NCI-H2227 treated with DMSO at 0.1 percent for 48 hours (cell line): ENCODE data around the gene PTPN14.

Experiments used
- DNase-seq: peaks from one replicate; lab custom pipeline; 2025; lab: John Stamatoyannopoulos, UW

The PTPN14 gene

DNA sequence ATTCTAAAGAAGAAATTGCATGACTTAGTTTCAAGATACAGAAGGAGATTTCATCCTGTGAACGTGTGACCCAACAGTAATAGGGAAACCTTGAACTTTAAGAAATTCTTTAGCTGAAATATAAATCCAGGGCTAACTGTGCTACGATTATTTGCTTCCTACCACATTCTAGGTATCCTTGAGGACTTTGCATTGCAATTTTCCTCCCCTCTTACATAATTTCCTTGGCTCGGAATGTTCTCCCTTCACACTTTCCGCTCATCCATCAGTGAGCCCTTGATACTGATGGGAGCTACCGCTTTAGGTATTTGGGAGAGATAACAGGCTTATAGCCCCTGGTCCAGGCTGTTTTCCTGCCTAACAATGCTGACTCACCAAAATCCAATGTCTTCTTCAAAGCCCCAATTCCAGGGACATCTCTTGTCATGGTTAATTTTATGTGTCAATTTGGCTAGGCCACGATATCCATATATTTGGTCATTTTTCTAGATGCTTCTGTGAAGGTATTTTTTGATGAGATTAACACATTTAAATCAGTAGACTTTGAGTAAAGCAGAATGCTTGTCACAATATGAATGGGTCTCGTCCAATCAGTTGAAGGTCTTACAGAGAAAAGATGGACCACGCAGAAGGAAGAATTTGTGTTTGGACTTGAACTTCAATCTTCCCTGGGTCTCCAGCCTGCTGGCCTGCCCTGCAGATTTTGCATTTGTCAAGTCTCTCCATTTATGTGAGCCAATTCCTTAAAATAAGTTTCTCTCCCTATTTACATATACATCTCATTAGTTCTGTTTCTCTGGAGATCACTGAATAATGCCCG, 121.2 kb downstream of the PTPN14 start:
- no peak for DNase-seq

DNA sequence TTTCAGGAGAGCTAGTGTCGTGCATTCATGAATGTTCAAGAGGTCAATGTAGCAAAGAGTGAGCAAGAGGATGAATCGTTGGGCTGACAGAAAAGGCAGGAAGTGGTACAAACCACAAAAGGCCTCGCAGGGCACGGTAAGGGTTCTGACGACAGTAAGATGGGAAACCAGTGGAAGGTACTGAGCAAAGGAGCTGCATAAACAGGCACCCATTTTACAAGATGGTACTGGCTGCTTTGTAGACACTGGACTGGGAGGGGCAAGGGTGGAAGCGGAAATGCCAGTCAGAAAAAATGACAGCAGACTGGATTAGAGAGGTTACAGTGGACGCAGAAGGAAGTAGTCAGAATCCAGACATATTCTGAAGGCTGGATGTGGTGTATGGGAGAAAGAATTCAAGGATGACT, 123.5 kb downstream of the PTPN14 start:
- no peak for DNase-seq

DNA sequence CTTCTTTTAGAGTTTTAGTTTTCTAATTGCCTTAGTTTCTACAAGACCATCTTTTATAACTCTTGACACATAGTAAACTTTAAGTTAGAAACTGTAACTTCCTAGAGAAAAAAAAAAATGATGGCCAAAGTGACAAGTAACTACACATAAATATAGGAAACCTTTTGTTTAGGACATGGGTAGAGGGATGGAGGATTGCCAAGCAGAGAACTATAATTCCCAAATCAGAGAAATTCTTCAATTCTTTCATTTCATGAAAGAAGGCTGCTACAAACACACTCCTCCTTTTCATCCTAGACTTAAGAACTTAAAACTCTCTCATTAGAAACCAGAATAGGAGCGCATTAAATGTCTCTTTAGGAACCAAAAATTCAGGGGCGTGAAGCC, 125.0 kb downstream of the PTPN14 start:
- no peak for DNase-seq

GRCh38 chr1:214425716-214426425, 125.5 kb downstream of the PTPN14 start:
- DNase-seq: no peak

DNA sequence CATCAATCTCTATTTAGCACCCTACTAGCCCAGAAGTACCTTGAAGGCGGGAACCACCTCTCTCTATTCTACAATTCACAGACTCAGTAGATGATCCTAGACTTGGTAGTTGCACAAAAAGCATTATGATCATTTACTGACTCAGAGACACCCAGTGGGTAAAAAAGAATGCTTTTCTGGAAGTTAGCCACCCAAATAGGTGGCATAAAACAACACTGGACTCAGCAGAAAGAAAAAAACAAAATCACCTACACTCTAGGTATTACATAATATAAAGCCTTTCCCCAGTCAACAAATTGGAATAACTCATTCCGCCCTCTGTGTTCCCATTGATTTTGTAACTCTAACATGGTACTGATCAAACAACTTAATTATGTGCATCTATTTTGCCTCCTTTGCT, 126.3 kb downstream of the PTPN14 start:
- DNase-seq: no peak

DNA sequence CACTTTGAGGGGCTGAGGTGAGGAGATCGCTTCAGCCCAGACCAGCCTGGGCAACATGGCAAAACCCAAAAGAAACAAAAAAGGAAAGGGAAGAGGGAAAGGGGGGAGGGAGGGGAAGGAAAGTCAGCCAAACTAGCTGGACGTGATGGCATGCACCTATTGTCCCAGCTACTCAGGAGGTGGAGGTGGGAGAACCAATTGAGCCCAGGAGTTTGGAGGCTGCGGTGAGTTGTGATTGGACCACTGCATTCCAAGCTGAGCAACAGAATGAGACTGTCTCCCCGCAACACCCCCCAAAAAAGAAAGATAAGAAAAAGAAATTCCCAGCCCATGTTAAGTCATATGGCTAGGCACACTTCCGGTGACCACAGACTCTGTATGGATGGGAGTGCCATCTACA, 128.4 kb downstream of the PTPN14 start:
- DNase-seq: no peak

- no peak for DNase-seq
Observed at GRCh38 chr1:214422137-214422671, 129.2 kb downstream of the PTPN14 start.

GRCh38 chr1:214420833-214421232, 130.6 kb downstream of the PTPN14 start:
- no peak for DNase-seq

DNA sequence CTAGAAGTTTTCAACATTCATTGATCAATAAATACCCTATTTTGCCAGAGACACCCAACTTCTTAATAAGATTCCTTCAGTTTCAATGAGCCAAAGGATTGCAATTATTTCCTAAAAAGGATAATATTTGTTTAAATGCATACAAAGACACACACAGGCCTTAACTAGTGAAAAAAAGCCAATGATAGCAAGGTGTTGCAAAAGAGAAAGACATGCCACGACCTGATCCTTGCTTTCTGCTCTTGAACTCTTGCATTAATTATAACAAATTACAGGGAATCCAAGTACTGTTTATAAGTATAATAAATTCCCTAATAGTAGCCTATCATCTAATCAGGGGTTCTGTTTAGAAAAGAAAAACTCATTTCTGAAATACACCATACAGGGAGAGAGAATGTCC, 131.1 kb downstream of the PTPN14 start:
- no peak for DNase-seq

DNA sequence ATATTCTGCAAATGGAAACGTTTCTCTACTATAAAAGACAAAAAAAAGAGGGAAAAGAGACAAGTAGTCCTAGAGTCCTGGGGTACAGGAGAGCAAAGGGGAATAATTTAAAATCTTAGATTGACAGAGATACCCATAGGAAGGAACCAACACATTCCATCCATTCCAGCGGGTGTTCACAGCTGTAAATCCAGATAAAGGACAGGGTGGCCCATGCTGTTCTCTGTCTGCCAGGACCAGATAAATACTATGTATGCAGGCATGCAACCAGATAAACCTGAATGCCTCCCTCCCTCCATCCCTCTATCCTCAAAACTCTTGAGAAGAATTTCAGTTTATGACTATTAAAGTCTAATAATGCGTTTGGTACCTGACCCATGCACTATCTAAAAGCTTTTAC, 131.8 kb downstream of the PTPN14 start:
- DNase-seq: no peak

- no peak for DNase-seq
Observed at GRCh38 chr1:214418391-214418790, 133.0 kb downstream of the PTPN14 start.

DNA sequence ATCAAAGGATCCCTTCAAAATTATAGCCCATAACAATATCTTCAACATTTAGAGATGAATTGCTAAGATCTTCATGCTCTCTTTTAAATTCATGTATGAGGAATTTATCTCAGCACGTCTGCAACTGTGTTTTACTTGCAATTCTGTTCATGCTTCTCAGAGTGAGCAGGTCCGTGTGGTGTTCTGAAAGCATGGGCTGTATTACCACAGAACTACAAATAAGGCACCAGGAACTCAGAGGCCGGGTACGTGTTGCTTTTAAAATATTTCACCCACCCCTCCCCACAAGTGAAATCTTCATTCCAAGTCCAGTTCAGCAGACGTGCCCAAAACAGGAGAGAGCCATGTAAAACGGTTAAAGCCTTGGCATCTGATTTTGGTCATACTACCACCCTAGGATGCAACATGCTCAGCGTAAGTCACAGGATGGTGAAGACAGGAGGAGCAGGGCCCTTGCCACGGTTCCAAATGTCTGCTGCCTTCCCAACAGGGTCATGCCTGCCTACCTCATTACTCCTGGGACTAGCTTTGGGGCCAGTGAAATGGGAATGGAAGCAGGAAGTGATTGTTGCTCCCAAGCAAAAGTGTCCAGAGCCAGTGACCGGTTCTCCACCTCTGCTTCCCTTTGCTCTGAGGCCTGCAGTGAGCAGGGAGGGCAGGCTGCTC, 133.7 kb downstream of the PTPN14 start:
- no peak for DNase-seq

DNA sequence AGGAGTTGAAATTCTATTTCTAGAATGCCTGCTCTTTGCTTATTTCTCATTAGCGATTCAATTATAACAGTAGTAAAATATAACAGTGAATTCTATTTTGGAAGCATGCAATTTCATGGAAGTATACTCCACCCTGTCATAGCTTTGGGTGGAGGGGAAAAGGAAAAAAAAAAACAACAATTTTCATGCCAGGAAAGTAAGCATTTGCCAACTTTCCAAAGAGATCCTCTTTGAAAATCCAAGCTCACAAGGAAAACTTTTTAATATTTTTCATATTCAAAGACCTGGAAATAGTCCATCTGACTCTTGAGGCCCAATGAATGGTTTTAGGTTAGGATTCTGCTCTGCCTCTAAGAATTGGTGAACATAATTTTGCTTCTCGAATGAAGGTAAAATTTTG, 134.5 kb downstream of the PTPN14 start:
- no peak for DNase-seq

DNA sequence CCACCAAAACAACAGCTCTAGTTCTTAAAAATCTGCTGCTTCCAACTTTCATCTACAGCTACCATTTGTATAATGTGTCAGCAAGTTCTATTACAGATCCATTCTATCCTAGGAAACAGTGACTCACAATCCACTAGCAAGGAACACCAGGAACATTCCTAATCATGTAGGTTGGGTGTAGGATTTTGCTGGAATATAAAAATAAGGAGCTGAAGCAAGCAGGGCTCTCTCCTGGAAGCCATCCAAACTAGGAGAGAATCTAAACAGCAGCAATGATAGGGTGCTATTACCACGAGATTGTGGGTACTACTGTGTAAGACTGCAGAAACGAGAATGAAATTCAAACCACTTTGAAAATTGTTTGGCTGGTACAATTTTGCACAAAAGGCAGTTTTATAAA, 135.0 kb downstream of the PTPN14 start:
- no peak for DNase-seq

DNA sequence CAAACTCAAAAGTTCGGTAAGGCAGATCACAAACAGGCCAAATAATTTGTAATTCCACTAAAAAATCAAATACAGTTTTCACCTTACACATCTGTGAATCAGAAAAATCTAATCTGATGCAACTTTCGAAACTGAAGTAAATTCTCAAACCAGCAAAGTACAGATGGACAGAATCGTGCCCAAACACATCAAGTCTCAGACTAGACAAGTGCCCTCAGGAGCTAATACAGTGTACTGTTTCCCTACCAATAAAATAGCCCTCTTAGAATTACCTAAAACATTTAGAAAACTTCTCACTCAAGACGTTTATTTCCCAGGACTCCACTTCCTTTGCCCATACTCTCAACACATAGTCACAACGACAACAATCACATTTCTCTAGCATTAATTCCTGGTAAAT, 136.3 kb downstream of the PTPN14 start:
- no peak for DNase-seq

DNA sequence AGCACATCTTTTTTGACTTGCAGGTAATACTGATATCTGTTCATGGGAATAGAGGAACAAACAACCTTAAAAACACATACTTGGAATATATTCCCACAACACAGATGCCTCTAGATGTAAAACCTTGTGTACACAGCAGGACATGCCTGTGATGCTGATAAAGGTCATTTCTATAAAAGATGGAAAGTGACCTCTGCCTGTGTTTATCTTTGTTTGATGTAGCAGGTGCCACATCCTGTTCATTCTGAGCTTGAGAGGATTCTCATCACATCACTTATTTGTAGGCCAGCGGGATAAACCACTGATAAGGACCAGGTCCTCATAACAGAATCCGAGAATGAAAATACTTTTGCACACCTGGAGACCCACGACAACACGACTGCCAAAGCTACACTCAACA, 136.7 kb downstream of the PTPN14 start:
- peak; percentile 35 for DNase-seq

- no peak for DNase-seq
Observed at GRCh38 chr1:214413315-214413714, 138.1 kb downstream of the PTPN14 start.

- no peak for DNase-seq
Observed at GRCh38 chr1:214404571-214405213, 146.7 kb downstream of the PTPN14 start.

GRCh38 chr1:214404154-214404553, 147.2 kb downstream of the PTPN14 start:
- no peak for DNase-seq

GRCh38 chr1:214403431-214403830, 148.0 kb downstream of the PTPN14 start:
- no peak for DNase-seq

DNA sequence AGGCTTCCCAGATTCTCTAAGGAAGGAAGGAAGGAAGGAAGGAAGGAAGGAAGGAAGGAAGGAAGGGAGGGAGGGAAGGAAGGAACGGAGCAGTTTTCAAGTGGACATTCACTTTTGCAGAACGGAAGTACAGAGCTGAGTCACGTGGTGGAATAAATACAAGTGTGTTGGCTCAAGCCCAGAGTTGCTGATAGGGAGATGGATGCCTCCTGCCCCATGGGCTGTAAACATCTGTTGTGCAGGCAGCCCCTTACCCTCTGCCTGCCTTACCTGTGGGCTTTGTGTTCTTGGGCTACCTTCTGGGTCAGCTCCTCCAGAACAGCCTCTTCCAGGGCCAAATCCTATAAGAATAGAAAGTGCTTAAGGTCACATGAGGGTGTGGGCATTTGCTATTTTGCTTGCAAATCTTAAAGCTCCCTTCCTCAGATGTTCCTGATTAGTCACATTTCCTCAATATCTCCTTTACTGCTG, 148.8 kb downstream of the PTPN14 start:
- no peak for DNase-seq

DNA sequence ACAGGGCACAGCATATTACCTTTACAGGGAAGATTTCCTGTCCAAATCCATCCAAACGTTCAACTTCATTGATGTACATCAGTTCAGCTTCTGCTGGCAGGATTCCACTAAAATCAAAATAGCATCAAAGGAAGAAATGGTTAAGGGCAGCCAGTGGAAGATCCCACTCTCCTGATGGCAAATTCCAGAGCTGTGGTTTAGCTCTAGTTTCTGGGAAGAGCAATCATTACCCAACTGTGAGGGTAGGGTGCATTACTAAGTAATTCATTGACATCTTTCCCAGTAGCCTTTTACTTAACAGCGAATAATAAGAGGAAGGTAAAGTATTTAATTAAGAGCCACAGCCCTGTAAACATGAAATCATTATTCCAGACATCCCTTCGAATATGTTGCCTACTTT, 149.7 kb downstream of the PTPN14 start:
- DNase-seq: no peak
